HG03097 (cell line): ENCODE results near the gene ASCL2.

ENCODE experiments used
- ATAC-seq: cut with Tn5 transposase; IDR thresholded peaks from one replicate; pipeline ENCODE4 v1.9.1; 2021; ENCODE audit not compliant: unreplicated experiment, low FRiP score

ASCL2 gene

DNA sequence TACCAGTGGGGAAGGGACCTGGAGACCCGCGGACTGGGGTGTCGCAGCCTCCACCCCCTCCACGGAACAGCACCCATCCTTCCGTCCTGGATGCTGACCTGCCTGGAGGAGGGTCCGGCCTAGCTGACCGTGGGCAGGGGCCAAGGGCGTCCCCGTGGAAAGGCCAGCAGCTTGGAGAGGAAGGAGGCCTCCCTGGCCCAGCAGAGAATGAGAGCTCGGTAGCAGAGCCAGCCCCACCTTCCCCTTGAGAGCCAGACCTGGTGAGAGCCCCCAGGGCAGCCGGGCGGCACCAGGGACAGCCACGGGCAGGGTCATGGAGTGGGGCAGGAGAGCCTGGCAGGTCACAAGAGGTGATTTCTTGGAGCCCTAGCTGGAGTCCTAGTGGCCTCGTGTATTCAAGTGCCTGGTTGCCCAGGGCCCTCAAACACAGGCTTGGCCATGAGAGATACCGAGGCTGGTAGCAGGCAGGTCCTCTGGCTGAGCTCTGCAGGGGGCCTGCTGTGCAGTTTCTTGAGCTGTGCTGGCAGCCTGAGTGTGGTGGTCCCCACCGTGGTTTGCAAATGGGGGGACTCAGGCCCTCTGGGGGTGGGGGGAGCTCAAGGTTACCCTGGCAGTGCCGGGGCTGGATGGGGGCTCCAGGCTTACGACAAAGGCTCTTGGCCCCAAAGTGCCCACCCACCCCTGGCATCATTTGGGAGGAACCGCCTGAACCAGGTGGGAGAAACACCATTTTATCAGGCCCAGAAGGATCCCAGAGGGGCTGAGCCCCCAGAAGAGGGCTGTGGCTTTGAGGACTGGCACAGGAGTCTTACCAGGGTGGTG is 39.1 kb upstream of the ASCL2 start:
- ATAC-seq = no peak

DNA sequence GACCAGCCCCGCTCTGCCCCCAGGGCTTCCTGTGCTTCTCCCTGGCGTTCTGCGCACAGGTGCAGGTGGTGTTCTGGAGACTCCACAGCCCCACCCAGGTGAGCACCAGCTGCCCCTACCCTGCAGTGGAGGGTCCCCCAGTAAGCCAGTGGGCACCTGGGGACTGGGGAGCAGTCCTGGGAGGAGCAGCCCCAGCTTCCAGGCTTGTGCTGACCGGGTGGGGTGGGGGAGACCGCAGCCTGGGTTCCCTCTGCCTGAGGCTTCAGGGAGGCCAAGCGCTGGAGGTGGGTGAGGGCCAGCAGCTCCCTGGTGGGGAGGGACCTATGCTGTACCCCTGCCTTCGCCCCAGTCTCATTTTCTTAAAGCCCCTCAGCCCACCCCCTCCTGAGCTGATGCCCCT is 38.3 kb upstream of the ASCL2 start:
- ATAC-seq = no peak

DNA sequence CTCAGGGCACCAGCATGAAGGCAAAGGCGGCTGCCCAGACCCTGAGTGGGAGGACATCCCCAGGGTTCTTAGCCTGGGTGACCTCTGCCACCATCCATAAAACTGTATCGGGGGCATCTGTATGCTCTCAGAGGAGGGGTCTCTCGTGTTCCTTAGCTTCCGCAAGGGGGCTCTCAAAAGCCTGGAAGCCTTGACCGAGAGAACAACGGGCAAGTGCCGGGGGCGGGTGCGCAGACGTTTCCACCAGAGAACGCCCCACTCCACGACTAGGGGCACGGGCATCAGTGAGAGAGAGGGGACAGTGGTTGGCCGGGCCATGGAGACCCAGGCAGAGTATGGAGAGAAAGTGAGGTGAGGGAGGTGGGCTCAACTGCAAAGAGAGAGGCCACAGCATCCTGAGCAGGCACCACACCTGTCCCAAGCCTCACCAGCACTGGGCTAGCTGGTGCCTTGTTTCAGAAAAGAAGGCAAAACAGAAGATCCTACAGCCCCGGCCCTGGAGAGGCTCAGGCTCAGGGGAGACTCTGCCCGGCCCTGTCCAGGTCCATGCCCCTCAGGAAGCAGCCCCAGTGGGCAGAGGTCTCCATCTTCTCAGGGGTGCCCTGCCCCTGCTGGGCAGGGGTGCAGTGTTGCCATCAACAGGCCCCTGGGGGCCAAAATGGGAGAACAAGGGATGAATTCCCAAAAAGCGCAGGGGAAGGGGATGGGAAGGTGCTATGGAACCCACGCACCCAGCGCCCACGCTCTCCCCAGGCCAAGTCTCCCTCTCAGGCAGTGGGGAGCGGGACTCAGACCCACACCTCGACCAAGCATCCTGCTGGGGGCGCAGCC is 37.3 kb upstream of the ASCL2 start:
- ATAC-seq = no peak

DNA sequence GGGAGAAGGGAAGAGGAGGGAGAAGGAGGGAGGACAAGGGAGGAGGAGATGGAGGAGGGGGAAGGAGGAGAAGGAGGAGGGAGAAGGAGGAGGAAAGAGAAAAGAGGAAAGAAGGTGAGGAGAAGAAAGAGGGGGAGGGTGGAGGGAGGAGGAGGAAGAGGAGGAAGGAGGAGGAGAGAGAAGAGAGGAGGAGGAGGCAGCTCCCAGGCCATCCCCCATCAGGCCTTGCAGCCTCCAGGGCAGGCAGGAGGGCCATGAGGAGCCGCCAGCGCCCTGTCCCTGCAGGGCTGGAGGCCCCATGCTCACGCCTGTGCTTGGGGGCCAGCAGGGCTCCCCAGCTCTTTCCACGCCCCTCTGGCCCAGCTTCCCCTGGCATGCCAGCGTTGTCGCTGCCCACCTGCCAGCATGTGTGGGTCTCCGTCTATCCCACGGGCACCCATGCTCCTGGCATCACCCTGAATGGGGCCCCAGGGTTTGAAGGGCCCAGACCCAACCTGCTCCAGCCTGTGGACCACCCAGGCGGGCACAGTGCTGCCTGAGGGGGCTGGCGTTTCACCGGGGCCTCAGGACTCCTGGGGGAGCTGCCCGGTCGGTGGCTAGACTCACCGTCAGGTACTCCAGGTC is 36.6 kb upstream of the ASCL2 start:
- no peak for ATAC-seq

DNA sequence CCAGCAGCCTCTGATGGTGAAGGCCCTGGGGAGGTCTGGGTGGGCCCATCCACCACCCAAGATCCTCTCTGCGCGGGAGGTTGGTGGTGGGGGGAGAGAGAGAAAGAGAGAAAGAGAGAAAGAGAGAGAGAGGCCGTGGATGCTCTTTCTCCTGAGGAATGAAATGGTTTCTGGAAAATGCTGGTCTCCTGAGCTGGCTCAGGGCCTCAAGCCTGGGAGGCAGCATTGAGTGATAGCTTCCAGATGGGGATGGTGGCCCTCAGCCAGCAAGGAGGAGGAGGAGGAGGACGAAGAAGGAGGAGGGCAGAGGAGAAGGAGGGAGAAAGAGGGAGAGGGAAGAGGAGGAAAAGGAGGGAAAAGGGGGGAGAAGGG is 36.0 kb upstream of the ASCL2 start:
- ATAC-seq = no peak

DNA sequence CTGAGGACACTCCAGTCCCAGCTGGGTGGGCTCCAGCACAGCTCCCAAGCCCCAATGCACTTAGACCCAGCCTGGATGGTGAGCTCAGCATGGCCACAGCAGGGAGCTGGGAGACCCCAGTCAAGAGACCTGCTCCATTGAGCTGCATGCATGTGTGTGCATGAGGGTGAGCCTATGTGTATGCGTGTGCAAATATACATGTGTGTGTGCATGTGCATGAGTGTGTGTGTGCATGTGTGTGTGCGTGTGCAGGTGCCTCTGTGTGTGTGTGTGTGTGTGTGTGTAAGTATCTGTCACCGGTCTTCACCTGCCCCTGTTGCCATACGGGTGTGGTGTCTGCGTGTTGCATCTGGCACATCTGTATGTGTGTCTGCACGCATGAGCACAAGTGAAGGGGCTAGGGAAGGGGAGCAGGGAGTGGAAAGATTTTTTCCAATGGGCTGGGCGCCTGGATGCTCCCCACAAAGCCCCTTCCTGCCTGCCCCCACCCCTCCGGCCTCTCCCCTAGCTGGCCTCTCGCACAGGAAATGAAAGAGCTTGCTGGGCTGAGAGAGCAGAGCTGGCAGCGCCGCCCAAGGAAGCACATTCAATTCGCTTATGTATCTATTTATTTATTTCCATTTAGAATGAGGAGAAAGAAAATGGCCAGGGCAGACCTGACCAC is 35.5 kb upstream of the ASCL2 start:
- no peak for ATAC-seq

DNA sequence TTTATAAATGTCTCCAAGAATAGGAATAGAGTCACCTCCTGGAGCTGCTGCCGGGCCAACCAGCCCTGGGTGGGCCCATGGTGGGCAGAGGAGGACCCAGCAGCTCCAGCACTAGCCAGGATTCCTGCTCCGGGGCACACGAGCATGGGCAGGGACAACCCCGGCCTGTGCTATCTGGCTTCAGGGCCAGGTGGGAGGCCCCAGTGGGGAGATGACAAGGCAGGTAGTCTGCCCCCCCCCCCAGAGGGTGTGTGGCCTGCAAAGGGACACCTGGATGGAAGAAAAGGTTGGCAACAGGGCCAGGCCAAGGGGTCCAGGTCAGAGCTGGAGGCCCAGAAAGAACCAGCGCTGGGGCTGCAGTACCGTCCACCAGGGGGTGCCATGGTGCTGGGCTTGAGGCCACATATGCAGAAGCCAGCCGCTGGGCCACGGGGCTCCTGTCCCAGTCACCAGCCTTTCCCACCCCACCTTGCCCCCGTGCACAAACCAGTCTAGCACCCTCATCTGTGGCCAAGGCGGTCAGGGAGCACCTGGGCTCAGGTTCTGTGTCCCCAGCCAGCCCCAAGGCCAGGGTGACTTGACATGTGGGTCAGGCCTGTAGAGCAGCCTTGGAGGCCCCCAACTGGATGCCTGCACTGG is 34.9 kb upstream of the ASCL2 start:
- ATAC-seq = no peak

DNA sequence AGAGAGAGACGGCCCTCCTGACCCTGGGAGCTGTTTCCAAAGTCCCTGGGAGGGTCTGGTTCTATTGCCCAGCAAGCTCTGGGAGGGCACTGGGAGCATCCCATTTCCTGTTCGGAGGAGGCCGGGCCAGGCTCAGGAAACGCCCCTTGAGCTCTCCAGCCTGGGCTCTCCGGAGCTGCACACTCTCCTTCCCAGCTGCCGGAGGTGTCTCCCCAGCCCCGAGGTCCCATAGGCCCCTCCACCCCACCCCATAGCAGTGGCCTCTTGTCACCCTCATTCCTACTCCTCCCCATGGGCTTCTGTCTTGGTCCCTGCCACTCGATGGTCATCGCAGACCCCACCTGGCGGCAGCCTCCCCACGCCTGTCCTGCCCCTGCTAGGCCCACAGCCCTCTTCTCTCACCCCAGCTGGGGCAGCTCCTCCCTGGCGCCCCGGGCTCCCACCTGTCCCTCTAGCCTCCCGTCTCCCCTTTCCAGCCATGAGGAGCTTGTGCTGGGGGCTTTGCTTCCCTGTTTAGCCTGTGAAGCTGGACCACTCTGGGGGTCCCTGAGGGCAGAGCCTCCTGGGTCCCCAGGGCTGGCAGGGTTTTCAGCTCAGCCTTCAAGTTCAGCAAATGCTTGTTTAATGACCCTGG is 34.2 kb upstream of the ASCL2 start:
- no peak for ATAC-seq

DNA sequence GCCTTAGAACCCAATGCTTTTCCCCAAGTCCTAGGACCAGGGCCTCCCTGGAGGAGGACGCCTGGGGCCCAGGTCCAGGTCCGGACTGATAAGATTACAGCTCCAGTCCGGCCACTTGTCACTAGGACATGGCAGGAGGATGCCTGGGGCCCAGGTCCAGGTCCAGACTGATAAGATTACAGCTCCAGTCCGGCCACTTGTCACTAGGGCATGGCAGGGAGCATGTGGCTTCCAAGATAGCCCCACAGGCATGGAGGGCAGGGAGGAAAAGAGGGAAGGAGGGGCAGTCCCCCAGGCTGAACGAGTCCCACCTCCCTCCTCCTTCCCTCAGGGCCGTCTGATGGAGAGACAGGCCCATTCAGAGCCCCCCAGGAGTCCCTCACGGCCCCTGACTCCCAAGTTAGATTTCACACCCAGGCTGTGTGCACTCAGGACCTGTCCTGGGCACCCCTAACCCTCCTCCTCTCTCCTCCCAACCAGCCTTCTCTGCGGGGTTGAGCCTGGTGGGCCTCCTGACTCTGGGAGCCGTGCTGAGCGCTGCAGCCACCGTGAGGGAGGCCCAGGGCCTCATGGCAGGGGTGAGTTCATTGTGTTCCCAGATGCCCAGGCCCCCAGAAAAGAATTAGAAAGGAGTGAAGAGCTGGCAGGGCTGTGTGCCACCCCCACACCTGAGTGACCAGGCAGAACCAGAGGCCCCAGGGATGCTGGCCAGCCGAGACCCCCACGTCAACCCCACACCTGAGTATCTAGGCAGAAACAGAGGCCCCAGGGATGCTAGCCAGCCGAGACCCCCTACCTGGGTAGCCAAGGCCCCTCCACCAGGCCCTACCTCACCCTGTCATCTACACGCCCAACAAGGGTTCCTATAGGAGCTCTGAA is 33.5 kb upstream of the ASCL2 start:
- no peak for ATAC-seq

DNA sequence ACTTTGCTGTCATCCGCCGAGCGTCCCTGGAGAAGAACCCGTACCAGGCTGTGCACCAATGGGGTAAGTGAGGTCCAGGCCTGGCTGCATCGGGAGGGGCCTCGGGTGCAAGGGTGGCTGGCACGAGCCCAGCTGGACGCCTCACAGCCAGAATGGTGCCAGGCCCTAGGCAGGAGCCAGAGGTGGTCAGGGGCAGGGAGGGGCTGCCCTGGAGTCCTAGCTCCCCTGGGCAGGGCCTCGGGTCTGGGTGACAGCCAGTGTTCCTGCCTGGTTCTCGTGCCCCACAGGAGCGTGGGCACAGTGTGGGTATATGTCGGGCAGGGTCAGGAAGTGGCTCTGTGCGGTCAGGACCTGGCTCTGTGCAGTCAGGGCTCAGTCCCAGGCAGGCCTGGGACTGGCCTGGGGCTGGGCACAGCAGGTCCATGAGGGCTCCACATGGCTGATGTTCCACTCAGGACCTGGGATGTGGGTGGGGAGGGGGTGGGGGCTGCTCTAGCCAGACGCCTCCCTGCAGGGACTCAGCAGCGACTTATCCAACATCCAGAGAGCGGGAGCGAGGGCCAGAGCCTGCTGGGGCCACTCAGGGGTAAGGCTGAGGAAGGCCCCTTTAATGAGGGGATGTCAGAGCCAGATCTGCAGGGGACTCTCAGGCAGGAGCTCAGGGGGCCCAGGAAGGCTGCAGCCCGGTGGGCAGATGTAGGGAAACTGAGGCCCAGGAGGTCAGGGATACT is 32.7 kb upstream of the ASCL2 start:
- no peak for ATAC-seq

DNA sequence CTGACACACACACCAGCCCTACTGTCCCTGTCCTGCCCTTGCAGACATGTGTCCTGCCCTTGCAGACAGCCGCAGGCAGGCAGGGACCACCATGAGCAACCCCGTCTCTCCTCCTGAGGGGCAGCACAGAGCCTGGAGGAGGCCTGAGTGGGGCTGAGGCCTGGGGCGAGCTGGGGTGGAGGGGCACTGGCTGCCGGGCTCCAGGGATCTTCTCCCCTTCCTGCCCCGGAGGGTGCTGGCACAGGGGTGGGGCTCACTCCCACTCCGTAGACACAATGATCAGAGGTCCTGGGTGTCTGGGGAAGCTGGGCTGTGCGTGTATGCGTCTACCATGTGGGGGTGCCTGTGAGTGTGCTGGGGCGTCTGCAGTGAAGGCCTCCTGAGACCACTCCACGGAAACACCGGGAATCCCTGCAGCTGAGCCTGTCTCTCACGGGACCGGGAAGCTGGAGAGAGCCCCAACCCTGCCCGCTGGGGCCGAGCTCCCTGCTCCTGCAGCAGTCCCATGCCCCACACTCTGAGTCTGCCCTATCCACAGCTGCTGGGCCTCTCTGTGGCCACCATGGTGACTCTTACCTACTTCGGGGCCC is 32.0 kb upstream of the ASCL2 start:
- ATAC-seq = peak; percentile 12

DNA sequence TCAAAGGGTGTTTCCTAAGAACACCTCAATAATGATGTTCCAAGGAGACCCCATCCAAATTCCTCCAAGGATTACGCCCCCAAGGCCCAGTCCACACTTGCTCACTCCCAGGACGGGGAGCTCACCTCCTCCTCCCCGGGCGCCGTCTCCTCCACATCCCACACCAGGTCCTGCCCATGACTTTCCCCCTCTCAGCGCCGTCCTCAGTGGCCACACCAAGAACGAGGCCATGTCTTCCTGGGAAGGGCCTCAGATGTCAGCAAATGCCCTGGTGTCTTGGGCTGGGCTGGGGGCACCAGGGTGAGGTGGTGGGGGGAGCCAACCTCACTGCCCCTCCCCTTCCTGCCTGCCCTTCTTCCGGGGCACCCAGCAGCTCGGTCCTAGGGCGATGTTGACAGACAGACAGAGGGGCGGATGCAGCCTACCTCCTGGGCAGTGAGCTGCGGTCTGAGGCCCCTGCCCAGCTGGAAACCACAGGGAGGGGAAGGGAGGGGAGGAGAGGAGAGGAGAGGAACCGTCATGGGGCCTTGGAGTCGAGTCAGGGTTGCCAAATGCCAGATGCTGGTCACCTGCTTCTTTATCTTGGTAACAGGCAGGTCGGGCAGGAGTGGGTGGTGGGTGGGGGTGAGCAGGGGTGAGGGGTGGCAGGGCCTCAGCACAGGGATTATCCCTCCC is 31.4 kb upstream of the ASCL2 start, which contains the start of the genes C11orf21 and TSPAN32:
Gene C11orf21 (minus strand): TSS at position 288 of the 675 bp plus-strand sequence. CDS start 110 bp downstream, at position 178.
Gene TSPAN32 (plus strand): TSS at position 383 of the 675 bp plus-strand sequence. CDS start 137 bp downstream, at position 520.
- ATAC-seq = peak; percentile 70

DNA sequence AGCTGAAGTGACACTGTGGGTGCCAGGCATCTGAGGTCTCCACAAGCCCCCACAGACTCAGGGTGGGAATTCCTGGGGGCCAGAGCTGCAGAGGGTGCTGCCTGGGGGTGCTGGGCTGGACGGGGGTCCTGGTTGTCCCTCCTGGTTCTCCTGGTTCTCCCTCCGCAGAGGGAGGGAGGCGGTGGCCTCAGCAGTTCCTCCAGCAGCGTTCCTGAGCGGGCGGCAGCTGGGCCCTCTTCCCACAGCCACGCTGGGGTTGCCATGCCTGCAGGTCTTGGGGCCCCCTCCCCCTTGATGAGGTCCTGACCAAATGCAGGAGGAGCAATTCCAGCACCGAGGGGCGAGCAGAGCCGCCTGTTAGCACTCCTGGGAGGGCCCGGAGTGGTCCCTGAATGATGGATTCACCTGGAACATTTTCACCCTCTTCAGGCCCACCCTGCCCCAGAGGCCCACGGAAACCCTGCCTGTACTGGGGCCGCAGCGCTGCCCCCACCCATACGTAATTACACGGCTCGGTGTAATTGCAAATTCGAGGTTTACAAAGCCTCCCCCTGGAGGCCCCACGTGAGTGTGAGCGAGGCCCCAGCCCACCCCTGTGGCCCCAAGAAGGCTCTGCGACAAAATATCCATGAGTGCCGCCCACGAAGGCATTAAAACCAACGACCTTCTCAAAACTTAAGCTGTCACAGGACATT is 30.7 kb upstream of the ASCL2 start:
- no peak for ATAC-seq

DNA sequence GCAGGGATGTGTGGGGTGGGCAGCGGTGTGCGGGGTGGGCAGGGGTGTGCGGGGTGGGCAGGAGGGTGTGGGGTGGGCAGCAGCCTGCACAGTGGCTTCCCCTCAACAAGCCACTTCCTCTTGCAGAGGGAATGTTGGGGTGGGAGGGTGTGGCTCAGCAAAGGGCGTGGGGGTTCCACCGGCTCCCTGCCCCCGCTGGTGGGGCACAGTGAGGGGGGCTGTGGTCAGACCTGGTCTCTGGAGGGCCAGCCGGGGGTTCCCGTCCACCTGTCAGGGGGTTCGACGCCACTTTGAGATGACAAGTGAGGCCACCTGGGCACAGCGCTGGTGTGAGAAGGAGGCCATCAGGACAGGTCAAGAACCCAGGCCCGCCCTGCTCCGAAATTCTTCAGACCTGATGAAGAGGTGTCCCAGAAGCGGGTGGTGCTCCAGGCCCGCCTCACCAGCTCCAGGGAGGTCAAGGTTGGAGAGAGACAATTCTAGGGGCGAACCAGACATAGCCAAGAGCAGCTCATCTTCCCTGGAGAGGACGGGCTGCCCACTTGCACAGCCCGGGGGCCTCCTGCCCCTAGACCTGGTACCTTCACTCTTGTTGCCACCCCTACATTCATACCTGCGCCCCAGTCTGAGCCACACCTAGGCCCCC is 30.0 kb upstream of the ASCL2 start:
- ATAC-seq = no peak

DNA sequence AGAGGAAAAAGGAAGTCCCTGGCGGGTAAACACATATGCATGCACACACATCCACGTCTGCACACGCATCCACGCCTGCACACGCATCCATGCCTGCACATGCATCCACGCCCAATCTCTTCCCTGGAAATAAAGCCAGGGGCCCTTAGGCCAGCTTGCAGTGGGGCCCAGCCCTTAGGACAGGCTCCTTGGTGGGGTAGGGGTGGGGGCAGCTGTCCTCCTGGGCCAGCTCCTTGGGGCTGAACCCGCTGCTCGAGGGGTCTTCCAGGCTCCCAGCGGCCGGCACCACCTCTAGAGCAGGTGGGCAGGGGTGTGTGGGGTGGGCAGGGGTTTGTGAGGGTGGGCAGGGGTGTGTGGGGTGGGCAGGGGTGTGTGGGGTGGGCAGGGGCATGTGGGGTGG is 29.4 kb upstream of the ASCL2 start:
- ATAC-seq = no peak
